ENCODE measurements around the gene LRRC52.

Gene LRRC52, protein sequence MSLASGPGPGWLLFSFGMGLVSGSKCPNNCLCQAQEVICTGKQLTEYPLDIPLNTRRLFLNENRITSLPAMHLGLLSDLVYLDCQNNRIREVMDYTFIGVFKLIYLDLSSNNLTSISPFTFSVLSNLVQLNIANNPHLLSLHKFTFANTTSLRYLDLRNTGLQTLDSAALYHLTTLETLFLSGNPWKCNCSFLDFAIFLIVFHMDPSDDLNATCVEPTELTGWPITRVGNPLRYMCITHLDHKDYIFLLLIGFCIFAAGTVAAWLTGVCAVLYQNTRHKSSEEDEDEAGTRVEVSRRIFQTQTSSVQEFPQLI

DNA sequence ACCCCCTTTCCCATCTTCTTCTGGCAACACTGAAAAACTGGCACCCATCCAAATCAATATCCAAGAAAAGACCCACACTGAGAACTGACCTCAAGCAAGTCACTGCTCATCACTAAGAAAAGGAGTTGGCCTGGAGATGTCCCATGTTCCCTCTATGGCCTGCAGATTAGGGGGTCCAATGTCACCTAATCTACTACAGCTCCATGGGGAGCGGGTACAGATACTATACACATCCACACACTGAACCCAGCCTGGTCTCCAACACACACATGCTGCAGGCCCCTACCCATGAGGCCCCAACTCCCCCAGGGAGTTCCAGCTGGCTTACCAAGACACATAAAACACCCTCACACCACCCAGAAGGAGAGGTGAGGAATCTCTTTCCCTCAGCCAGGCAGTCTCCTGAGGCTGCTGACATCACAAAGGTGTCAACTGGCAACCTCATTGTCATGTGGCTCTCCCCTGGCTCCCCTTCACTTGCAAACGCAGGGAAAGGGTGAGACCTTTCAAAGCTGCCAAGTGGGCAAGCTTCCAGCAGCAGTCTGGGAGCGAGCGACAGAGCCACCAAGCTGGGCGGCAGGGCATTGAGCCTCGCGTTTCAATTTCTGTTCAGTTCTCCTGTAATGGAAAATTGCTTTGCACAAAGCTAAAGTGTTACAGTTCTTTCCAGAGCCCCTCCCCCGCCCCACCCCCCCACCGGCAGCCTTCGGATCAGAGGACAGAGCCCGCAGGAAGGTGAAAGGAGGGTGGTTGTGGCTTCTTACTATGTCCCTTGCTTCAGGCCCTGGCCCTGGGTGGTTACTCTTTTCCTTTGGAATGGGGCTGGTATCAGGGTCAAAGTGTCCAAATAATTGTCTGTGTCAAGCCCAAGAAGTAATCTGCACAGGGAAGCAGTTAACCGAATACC lies at the start of gene LRRC52:
Gene LRRC52, plus strand, starts transcription at position 469 of the 907 bp plus-strand sequence. Its CDS starts 297 bp downstream, at position 766.
- no peak for DNase-seq (ENCODE audit: low read depth)

DNA sequence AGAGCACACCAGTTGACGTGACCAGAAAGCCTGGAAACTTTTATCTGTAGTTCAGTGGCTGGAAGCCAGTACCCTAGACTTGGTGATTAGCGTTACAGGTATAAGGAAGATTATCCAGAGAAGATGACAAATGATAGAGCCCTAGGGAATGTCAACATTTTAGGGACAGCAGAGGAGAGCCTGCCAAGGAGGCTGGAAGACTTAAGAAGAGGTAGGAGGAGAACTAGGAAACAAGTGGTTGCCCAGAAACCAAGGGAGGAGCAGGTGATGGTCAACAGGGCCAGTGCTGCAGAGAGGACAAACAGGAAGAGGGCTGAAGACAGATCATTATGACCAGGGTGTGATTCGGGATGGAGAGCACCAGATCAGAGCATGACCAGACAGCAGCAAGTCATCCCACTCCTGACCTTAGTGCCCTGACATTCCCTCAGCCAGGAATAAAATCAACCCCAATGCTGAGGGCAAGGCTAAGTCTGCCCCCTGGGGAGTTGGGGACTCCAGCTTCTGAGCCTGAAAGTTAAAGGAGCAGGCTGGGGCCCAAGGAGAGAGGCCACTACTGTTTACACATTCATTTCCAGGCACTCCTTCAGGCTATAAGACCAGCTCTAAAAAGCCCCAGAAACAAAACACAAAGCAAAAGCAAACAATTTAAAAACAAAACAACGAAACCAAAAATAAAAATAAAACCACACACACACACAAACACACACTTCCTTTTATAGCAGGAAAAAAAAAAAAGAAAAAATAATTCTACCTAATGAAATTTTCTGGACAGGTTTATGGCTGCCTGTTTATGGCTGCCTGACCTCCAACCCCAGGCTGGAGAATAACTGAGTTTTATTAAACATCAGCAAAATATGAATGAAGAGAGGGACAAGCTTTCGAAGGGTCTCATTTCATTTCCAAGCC lies 48.6 kb upstream of the LRRC52 start:
- no peak for DNase-seq (ENCODE audit: low read depth)

DNA sequence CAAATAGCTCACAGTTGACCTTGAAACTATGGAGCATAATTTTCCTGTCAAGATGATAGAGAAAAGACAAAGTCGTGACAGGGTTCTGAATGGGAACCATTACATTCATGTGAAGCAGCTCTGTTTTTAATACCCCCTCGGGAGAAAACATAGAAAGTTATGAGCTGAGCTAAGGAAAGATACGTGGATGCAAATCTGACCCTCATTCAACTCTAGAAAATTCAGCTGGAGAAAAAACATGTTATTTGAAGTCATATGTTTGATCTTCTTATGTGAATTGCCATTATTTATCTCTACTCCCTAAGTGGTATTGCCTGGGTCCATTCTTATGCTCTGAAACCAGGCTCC lies 48.0 kb upstream of the LRRC52 start:
- DNase-seq (ENCODE audit: low read depth), result no peak

DNA sequence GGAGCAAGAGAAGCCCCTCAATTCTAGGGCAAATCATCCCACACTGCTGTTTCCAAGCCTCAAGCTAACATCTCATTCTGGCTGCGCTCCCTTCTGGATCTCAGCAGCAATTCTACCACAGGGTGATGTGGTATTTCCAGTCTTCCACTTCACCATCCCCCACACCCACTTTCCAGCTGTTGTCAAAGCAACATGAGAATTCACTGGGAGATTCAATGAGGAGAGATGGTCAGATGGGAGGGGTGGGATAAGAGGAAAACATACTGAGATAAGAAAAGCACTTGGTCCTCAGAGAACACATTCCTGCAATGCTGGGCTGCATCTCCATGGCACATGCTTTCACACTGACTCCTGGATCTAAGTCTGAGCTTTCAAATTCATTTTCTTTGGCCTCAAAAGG lies 47.3 kb upstream of the LRRC52 start:
- DNase-seq (ENCODE audit: low read depth), result no peak

DNA sequence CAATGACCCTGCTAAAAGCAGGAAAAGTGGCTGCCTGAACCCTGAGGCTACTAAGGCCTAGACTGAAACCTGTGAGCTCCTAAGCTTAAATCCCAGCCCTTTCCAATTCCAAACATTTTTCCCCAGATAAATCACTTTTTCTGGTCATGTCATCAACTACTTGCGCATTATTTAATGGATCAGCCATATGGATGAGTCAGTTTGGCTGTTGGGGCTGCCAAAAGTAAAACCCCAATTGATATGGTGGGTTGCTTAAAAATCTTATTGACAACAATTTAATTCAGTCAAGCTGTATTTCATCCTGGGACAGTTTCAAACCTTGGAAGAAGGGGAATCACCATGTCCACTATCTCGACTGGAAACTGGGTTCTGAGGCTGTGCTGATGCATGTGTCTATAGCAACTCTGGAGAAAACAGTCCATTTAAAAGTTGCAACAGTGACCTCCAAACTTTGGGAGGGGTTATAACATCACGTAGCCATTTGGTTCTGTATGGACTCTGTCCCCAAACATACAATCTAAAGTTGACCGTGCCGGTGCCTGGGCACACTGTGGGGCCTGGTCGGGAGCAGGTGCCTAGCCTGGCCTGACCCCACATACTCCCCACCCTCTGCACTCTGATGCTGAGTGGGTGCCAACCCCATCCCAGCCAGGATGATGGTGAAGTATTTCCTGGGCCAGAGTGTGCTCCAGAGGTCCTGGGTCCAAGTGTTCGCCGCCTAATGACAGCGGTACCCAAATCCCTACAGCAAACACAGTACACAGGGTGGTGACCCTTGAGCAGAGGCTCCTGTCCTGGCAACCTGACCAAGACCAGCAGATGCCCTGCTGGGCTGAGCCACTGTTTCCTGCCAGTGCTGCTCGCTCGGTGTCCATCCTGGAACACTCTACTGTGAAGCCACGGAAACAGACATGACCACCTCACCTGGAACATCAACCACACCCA lies 46.5 kb upstream of the LRRC52 start:
- DNase-seq (ENCODE audit: low read depth), result no peak

DNA sequence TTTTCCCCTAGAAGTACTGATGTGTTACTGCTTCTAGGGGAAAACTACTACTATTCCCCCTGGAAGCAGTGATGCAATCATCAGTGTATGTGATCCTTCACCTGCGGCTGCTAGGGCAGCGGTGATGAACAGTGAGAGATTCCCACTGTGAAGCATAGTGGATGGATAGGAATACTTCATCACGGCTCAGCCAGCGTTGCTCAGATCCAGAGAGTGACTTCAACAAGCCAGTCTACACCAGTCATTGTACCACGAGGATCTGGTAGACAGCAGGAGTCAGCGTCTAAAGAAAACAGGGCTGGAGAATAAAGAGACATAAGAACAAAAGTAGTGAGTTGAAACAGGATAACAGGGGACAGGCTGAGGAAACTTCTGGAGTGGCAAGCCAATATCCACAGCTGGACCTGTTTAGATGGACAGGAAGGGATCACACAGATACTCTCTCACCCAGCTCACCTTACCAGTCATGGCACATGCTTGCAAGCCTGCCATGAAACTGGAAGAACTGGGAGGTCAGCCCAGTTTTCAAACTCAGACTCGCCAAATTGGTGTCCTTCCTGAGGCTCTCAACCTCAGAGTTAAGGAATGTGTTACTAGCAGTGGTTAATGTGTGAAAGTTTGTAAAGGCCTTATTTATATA lies 42.4 kb upstream of the LRRC52 start:
- no peak for DNase-seq (ENCODE audit: low read depth)

DNA sequence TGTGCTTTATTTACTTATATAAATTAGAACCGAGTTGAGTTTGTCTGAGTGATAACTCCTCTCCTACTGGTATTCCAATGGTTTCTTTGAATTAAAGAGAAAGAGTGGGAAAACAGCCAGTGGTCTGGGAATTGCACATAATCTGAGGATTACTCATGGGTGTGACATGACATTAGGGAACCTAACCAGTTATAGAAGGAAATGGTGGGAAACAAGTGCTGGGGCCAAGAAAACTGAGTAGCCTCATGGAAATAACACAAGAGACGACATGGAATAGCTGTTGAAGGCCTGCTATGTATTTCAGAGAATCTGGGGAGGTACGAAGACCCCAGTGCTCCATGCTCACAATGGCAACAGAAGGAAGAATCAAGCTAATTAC lies 41.8 kb upstream of the LRRC52 start:
- peak; percentile 18 for DNase-seq (ENCODE audit: low read depth)

DNA sequence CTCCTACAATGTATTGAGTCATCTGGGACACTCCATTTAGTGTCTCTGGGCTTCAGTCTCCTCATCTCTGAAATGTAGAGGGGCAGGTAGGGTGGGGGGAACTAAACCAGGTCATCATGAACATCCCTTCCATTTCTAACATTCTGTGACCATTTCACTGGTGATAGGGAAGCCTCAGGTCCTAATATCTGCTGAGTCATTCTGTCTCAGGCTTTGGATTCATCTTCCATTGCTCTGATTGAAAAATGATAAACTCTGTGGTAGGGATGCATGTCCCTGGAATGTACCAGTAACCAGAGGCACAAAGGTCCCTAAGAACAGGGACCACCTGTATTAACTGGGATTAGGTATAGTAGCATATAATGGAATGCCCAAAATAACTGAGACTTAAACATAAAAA lies 36.2 kb upstream of the LRRC52 start:
- no peak for DNase-seq (ENCODE audit: low read depth)

DNA sequence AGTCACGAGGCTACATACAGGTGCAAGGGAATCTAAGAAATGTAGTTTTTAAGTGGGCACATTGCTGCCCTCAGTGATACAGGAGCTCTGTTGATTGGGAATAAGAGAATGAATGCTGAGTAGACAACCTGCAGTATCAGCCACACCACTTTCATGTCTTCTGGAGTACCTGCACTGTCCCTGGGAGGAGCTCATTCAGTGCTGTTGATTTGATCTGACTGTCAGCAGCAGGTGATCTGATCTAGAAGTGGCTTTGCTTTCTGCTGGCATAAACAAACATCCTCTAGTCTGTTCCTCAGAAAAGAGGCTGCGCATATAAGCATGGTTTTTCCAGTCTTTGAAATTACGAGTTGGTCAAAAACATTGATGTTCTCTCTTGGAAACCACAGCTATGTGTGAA lies 35.5 kb upstream of the LRRC52 start:
- DNase-seq (ENCODE audit: low read depth), result no peak

DNA sequence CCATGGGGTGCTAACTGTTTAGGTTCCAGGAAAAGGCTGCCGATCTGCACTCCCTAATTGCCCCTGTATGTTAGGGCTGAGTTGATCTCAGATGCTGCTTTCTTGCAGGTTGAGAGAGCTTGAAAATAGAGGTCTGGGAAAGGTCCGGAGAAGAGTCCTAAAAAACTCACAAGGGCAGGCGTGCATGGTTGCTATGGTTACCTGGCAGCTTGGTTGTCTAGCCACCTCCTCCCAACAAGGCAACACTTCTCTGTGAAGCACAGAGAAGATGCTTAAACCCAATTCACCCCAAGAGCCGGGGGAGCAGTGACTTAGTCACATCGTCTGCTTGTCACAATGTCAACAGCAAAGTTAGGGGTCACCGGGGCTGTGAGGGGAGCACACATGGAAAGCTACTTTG lies 31.0 kb upstream of the LRRC52 start:
- DNase-seq (ENCODE audit: low read depth), result no peak

DNA sequence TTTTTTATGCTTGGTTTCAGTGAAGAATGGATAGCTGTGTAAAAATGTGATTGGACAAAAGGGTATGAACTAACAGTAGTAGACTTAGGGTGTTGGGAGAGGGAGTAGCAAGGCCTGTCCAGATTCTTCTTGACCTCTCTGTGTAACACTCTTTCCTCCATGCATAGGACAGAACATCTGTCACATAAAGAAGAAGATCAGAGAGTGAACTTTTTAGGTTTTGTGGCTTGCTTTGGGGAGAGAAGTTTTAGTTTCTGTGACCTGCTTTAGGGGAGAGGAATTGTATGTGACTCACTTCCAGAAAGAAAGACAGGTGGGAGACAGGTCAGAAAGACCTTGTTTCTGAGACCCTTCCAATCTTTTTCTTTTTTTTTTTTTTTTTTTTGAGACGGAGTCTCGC lies 27.3 kb upstream of the LRRC52 start:
- no peak for DNase-seq (ENCODE audit: low read depth)

DNA sequence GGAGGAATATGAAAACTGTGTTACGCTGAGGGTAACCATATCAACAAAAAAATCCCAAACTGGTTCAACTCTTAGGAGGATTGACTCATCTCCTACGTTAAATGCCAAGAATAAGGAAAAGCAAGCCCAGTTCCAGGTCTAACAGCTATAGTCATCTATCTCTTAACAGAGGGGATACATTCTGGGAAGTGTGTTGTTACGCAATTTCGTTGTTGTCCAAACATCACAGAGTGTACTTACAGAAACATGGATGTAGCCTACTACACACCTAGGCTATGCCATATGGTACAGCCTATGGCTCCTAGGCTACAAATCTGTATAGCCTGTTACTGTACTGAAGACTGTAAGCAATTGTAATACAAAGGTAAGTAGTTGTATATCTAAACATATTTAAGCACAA lies 23.2 kb upstream of the LRRC52 start:
- no peak for DNase-seq (ENCODE audit: low read depth)

DNA sequence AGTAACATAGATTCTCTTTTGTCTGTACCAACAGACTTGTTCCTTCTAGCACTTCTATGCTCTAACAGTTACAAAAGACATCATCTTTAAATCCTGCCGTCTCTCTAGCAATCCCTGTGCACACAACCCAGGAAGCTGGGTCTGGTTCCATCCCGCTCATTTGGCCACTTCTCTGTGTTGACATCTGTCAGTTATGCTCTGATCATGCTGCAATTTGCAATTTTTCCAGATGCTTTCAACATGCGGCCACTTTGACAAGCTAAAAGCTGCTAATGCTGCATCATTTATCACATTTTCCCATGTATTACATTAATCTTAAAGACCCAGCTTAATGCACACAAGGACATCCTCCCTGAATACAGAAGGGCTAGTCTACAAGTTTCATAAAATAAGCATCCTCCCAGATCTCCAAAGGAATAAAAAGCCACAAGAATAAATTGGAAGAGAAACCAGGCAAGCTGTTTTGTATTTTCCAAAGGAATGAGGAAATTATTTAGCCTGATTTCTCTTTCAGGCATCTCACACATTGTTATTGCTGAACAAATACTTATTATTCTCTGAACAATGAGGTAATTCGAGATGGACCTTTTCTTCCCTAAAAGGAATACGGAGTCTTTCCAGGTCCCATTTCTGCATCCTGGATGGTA lies 19.0 kb upstream of the LRRC52 start:
- DNase-seq (ENCODE audit: low read depth), result no peak

DNA sequence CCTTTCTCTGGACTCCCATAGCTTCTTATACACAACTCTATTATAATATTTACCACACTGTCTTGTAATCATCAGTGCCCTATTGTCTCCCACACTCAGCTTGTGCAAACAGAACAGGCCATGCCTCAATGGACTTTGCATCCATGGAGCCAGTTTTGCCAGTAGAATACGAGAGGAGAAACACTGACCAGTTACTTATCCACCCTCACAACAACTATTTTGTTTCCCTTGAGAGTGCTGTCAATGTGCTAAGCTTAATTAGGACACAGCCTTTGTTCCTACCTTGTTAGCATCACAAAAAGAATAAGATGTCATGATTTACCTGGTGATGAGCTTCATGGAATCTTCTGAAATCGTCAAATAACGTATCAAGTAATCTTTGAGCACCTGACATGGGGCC lies 18.1 kb upstream of the LRRC52 start:
- DNase-seq (ENCODE audit: low read depth), result no peak

DNA sequence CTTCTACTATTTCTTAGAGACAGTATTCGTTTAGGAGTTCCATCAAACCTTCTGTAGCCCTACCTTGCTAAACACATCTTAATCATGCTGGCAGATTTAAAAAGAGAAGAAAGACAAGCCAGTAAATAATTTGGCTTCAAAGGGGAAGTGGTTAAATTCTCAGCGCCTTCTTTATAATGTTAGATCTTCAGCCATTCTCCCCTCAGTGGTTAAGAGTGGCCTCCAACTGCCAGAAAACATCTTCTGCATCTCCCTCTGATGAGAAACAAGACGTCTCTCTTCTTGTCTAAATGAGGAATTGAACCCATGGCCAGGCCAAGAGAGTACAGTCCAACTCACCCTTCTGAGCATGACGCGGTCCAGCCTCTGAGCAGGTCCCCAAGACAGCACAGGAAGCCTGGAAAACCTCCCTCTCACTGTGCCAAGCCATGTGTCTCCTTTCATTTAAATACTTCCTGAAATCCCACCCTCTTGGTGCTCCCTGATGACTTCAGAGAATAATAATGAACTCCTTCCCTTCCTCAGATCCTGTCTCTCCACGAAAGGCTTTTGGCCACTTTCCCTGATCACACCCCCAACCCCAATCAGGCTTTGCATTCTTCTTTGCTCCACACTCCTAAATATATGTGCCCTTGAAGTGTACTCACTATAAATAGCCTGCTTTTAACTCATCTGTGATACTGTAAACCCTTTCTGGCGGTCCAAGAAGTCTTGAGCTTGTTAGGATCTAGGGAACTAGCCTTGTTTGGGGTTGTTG lies 16.4 kb upstream of the LRRC52 start:
- no peak for DNase-seq (ENCODE audit: low read depth)

DNA sequence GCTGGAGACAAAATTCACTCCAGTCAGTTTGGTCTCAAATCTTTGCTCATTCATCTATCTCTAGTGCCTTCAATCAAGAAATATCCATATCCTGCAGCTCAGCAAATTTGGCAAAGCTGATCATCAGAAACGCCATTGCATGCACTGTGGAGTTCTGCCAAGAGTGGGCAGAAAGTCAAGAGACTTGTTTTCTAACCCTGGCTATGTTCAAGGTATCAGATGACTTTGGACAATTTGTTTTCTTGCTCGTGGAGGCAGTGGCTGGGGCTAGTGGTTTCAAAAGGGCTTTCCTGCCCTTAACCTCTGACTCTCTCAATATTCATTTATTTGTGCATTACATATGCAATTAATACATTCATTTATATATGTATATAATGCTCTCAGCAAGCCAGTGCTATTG lies 12.8 kb upstream of the LRRC52 start:
- no peak for DNase-seq (ENCODE audit: low read depth)

DNA sequence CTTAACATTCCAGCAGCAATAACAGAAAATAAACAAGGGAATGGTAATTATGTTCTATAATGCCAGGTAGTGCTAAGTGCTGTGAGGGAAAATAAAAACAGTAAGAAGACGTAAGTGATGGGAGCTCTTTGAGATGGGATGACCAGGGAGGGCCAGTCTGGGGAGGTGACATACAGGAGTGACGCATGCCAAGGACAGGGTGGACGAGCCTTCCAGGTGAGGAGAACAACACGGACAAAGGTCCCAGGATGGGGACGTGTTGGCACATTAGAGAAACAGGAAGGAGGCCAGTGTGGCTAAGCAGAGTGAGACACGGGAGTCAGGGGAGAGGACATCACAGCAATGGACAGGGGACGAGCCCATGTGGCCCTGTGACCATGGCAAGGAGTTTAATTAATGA lies 11.7 kb upstream of the LRRC52 start:
- DNase-seq (ENCODE audit: low read depth), result no peak

DNA sequence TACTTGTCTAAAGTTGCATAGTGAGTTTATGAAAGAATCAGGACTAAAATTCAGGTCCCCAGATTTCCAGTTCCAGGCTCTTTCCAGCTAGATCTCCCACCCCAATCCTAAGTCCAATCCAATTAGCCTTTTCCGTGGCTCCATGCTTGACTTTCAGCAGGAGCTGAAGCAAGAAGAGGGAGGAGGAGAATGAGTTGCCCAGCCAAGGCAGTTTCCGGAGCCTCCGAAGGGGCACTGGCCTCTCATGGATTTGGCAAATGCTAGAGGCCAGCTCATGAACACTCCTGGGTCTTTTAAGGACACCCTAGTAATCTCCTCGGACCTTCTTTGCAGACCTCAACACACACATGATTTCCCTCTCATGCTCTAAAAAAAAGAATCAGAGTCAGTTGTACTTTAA lies 10.5 kb upstream of the LRRC52 start:
- no peak for DNase-seq (ENCODE audit: low read depth)

DNA sequence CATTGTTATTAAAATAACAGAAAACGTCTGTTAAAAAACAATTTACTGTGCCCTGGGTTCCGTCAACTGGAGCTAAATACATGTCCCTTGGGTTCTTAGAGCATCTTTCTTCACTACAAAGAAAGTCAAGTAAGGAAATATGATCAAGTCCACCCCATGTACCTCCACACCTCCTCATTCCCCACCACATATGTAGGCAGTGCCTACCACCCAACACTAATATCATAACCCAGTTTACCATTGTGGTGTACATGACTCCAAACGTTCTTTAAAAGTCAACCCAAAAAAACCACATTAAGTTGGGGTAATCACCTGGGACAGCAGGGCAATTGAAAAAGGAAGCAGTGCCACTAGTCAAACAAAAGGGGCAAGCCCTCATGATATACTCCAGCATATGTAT lies 7.8 kb upstream of the LRRC52 start:
- DNase-seq (ENCODE audit: low read depth), result no peak
